Rectal smooth muscle tissue (tissue), 1 donor: Measurements from ENCODE around the gene TCOF1.

Source experiments
- H3K27ac ChIP-seq: one replicate; pipeline ENCODE4 v1.7.0; 2013; ENCODE audit warnings: low read depth, low read length, inconsistent platforms
- H3K27me3 ChIP-seq: one replicate; pipeline ENCODE4 v1.7.0; 2013; ENCODE audit warnings: low read length; ENCODE audit not compliant: control insufficient read depth, insufficient read depth
- H3K36me3 ChIP-seq: one replicate; pipeline ENCODE4 v1.7.0; 2013; ENCODE audit warnings: low read length; ENCODE audit not compliant: control insufficient read depth, insufficient read depth
- H3K4me1 ChIP-seq: one replicate; pipeline ENCODE4 v1.7.0; 2013; ENCODE audit warnings: low read length; ENCODE audit not compliant: control insufficient read depth, insufficient read depth
- H3K4me3 ChIP-seq: one replicate; pipeline ENCODE4 v1.7.0; 2013; ENCODE audit warnings: low read length
- H3K9ac ChIP-seq: one replicate; pipeline ENCODE4 v1.7.0; 2013; ENCODE audit warnings: low read length

Gene TCOF1

GRCh38 chr5:150398722-150399523 lies 41.4 kb downstream of the TCOF1 start:
- peaks cover 37% of the 10 kb centered on the region for H3K36me3 ChIP-seq

GRCh38 chr5:150399524-150400211 lies 42.2 kb downstream of the TCOF1 start:
- no peak overlapping the region for H3K4me3 ChIP-seq
- peaks cover 34% of the 10 kb centered on the region for H3K36me3 ChIP-seq
- no peaks in the 10 kb centered on the region for H3K27me3 ChIP-seq
- H3K27ac ChIP-seq = no peak overlapping the region
- no peaks in the 10 kb centered on the region for H3K4me1 ChIP-seq
- H3K9ac ChIP-seq = no peak overlapping the region

More at GRCh38 chr5:150398722-150399523, 41.4 kb downstream of the TCOF1 start:
- no peak overlapping the region for H3K9ac ChIP-seq
- H3K27ac ChIP-seq = no peak overlapping the region
- H3K4me1 ChIP-seq = no peaks in the 10 kb centered on the region
- H3K4me3 ChIP-seq = no peak overlapping the region
- no peaks in the 10 kb centered on the region for H3K27me3 ChIP-seq

GRCh38 chr5:150400316-150401075 lies 43.0 kb downstream of the TCOF1 start:
- Histone ChIP-seq H3K4me3 (no peak overlapping the region), H3K27ac (no peak overlapping the region), H3K4me1 (no peaks in the 10 kb centered on the region), H3K9ac (no peak overlapping the region), H3K27me3 (no peaks in the 10 kb centered on the region), H3K36me3 (peaks cover 33% of the 10 kb centered on the region)

GRCh38 chr5:150401076-150401375 lies 43.5 kb downstream of the TCOF1 start:
- H3K27ac ChIP-seq = no peak overlapping the region

GRCh38 chr5:150401376-150402228 lies 44.1 kb downstream of the TCOF1 start:
- Histone ChIP-seq H3K27ac (no peak overlapping the region), H3K4me3 (no peak overlapping the region), H3K9ac (no peak overlapping the region), H3K4me1 (no peaks in the 10 kb centered on the region), H3K27me3 (no peaks in the 10 kb centered on the region), H3K36me3 (peaks cover 32% of the 10 kb centered on the region)

More at GRCh38 chr5:150401076-150401375, 43.5 kb downstream of the TCOF1 start:
- Histone ChIP-seq H3K4me3 (no peak overlapping the region), H3K36me3 (peaks cover 33% of the 10 kb centered on the region), H3K4me1 (no peaks in the 10 kb centered on the region), H3K27me3 (no peaks in the 10 kb centered on the region), H3K9ac (no peak overlapping the region)

- Histone ChIP-seq H3K27ac (no peak overlapping the region), H3K27me3 (no peaks in the 10 kb centered on the region), H3K4me3 (no peak overlapping the region), H3K4me1 (no peaks in the 10 kb centered on the region), H3K36me3 (peaks cover 32% of the 10 kb centered on the region), H3K9ac (no peak overlapping the region)
These were observed 44.8 kb downstream of the TCOF1 start for GRCh38 chr5:150402229-150402773.

- peaks cover 31% of the 10 kb centered on the region for H3K36me3 ChIP-seq
- H3K9ac ChIP-seq = no peak overlapping the region
These were observed 45.4 kb downstream of the TCOF1 start for GRCh38 chr5:150402901-150403342.

GRCh38 chr5:150404121-150404520 lies 46.6 kb downstream of the TCOF1 start:
- H3K27me3 ChIP-seq = no peaks in the 10 kb centered on the region
- no peak overlapping the region for H3K4me3 ChIP-seq
- peaks cover 27% of the 10 kb centered on the region for H3K36me3 ChIP-seq
- H3K27ac ChIP-seq = no peak overlapping the region
- H3K4me1 ChIP-seq = no peaks in the 10 kb centered on the region
- no peak overlapping the region for H3K9ac ChIP-seq

More at GRCh38 chr5:150402901-150403342, 45.4 kb downstream of the TCOF1 start:
- Histone ChIP-seq H3K4me1 (no peaks in the 10 kb centered on the region), H3K27ac (no peak overlapping the region), H3K27me3 (no peaks in the 10 kb centered on the region), H3K4me3 (no peak overlapping the region)

GRCh38 chr5:150404535-150404934 lies 47.0 kb downstream of the TCOF1 start:
- Histone ChIP-seq H3K9ac (no peak overlapping the region), H3K36me3 (peaks cover 24% of the 10 kb centered on the region), H3K4me1 (no peaks in the 10 kb centered on the region), H3K4me3 (no peak overlapping the region), H3K27me3 (no peaks in the 10 kb centered on the region), H3K27ac (no peak overlapping the region)

- H3K9ac ChIP-seq = no peak overlapping the region
- H3K36me3 ChIP-seq = peaks cover 23% of the 10 kb centered on the region
- peaks cover 3% of the 10 kb centered on the region for H3K4me1 ChIP-seq
- no peak overlapping the region for H3K4me3 ChIP-seq
- no peak overlapping the region for H3K27ac ChIP-seq
- H3K27me3 ChIP-seq = no peaks in the 10 kb centered on the region
These were observed 47.7 kb downstream of the TCOF1 start for GRCh38 chr5:150404941-150405816.
